HL-60 (cell line): Measurements from ENCODE around the gene ZFAND3.

Experiments
- GABPA ChIP-seq: IDR thresholded peaks from 2 replicates; pipeline ENCODE4 v1.6.1; 2012; ENCODE audit warnings: low read depth
- POLR2AphosphoS5 ChIP-seq: IDR thresholded peaks from 2 replicates; pipeline ENCODE4 v1.6.1; 2012; ENCODE audit warnings: low read depth
- TF ChIP-seq, protein P1 (sequence below): IDR thresholded peaks from 2 replicates; pipeline ENCODE4 v1.6.1; 2012; ENCODE audit warnings: low read depth; ENCODE audit not compliant: insufficient replicate concordance
- TF ChIP-seq, protein P2 (sequence below): IDR thresholded peaks from one replicate; pipeline ENCODE4 v1.5.1; 2011; ENCODE audit warnings: low read length, control low read depth, inconsistent platforms; ENCODE audit not compliant: insufficient read depth

DNA sequence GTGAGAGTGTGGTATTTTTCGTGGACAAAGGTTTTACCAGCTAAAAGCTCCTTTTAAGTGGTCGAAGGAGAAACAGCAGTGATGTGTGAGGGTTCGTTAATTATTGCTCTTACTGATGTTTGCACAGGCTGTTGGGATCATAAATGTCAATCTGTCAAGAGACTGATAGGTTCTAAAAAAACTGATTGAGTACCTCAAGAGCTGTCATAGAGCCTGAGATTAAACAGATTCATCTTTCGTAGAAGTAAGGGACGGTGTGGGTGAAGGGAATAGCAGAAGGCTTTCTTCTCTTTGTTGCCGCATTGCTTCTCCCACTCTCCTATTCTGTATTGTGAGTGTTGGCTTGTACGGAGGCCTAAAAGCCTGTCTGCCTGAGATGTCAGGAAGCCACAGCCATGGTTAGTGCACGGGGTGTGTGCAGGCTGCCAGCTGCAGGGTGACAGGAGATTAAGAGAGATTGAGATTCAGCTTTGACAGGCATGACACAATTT is 291.0 kb downstream of the ZFAND3 start:
- TF ChIP-seq, protein P1, sequence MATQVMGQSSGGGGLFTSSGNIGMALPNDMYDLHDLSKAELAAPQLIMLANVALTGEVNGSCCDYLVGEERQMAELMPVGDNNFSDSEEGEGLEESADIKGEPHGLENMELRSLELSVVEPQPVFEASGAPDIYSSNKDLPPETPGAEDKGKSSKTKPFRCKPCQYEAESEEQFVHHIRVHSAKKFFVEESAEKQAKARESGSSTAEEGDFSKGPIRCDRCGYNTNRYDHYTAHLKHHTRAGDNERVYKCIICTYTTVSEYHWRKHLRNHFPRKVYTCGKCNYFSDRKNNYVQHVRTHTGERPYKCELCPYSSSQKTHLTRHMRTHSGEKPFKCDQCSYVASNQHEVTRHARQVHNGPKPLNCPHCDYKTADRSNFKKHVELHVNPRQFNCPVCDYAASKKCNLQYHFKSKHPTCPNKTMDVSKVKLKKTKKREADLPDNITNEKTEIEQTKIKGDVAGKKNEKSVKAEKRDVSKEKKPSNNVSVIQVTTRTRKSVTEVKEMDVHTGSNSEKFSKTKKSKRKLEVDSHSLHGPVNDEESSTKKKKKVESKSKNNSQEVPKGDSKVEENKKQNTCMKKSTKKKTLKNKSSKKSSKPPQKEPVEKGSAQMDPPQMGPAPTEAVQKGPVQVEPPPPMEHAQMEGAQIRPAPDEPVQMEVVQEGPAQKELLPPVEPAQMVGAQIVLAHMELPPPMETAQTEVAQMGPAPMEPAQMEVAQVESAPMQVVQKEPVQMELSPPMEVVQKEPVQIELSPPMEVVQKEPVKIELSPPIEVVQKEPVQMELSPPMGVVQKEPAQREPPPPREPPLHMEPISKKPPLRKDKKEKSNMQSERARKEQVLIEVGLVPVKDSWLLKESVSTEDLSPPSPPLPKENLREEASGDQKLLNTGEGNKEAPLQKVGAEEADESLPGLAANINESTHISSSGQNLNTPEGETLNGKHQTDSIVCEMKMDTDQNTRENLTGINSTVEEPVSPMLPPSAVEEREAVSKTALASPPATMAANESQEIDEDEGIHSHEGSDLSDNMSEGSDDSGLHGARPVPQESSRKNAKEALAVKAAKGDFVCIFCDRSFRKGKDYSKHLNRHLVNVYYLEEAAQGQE, result no peak
- TF ChIP-seq, protein P2, sequence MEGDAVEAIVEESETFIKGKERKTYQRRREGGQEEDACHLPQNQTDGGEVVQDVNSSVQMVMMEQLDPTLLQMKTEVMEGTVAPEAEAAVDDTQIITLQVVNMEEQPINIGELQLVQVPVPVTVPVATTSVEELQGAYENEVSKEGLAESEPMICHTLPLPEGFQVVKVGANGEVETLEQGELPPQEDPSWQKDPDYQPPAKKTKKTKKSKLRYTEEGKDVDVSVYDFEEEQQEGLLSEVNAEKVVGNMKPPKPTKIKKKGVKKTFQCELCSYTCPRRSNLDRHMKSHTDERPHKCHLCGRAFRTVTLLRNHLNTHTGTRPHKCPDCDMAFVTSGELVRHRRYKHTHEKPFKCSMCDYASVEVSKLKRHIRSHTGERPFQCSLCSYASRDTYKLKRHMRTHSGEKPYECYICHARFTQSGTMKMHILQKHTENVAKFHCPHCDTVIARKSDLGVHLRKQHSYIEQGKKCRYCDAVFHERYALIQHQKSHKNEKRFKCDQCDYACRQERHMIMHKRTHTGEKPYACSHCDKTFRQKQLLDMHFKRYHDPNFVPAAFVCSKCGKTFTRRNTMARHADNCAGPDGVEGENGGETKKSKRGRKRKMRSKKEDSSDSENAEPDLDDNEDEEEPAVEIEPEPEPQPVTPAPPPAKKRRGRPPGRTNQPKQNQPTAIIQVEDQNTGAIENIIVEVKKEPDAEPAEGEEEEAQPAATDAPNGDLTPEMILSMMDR, result no peak
- TF ChIP-seq POLR2AphosphoS5 (no peak), GABPA (no peak)
